DMS153 treated with DMSO at 0.1 percent for 48 hours (cell line): Measurements from ENCODE around the gene HES6.
A peak's percentile ranks its signal among the peaks of the same experiment; 100 is the strongest.

Experiments
- DNase-seq: peaks from one replicate; lab custom pipeline; 2025; ENCODE audit not compliant: unreplicated experiment; lab: John Stamatoyannopoulos, UW

Gene HES6

DNA sequence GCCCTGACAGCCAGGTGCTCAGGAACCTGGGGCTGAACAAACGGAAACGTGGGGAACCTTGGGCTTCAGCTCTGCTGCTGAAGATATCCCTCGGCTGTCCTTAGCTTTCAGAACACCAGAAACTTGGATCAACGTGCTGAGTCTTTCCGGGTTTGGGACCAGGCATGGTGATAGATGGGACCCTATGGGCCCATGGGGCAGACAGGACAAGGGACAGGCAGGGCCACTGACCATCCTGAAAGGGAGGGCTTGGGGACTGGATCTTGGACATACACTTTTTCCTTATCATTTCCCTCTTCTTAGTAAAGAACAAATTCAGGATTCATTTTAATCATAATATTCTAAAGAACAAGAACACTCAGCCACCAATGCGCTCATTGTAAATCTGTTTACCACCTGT is 16.3 kb upstream of the HES6 start:
- no peak for DNase-seq

DNA sequence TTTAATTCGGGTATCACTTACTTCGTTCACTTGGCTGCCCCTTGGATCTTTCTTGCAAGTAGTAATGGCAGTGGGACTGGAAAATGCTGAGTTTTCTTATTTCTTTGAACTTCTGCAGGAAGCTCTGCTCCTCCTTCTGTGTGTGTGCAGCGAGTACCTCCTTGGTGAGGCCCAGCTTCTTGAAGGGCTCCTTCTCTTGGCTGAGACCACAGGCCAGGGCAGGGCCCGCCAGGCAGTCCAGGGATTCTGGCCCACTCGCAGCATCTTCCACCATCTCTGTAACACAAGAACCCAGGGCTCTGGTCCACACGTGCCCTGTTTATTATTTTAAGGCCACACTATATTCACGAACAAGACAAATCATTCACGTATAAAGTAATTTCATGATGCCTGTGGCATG is 15.8 kb upstream of the HES6 start:
- no peak for DNase-seq

DNA sequence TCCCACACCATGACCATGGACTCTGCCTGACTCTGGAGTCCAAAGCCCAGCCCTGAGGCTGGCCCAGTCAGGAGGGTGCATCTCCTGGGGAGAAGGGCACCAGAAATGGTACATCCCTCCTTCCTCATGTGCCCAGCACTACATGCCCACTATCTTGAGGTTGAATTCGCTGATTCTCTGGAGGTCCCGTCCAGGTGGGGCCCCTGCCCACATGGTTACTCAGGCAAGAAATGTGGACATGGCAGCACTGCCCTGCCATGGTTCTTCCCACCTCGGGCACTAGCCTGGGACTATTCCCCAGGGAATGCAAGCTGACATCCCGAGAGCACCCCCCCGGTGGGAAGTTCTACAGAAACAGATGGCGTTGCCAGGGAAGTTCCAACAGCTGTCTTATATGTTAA is 15.3 kb upstream of the HES6 start:
- DNase-seq, result no peak

DNA sequence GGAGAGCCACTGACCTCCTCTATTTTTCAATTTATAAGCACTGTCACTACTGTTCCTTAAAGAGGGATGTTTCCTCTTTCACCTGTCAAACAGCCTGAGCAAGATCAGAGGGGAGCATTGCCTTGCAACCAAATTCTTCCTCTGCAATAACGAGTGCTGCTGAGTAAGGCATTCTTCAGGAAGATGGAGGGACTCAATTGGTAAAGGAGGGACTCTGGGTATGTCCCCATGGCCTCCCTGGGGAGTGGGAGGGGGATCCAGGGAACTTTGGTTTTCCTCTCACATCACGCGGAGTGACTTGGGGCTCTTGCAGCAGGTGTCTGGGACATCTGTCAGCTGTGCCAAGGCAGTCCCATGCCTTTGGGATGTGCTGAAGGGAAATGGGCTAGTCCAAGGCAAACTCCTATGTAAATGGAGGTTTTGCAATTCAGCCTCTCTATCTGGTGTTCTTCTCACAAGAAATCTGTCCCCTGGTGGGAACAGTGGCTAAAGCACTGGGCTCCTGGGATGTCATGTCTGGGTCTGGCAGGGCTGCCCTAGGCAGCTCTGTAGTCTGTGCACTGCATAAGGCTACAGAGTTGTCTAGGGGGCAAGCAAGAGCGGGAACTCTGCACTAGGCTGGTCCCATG is 14.4 kb upstream of the HES6 start:
- no peak for DNase-seq

DNA sequence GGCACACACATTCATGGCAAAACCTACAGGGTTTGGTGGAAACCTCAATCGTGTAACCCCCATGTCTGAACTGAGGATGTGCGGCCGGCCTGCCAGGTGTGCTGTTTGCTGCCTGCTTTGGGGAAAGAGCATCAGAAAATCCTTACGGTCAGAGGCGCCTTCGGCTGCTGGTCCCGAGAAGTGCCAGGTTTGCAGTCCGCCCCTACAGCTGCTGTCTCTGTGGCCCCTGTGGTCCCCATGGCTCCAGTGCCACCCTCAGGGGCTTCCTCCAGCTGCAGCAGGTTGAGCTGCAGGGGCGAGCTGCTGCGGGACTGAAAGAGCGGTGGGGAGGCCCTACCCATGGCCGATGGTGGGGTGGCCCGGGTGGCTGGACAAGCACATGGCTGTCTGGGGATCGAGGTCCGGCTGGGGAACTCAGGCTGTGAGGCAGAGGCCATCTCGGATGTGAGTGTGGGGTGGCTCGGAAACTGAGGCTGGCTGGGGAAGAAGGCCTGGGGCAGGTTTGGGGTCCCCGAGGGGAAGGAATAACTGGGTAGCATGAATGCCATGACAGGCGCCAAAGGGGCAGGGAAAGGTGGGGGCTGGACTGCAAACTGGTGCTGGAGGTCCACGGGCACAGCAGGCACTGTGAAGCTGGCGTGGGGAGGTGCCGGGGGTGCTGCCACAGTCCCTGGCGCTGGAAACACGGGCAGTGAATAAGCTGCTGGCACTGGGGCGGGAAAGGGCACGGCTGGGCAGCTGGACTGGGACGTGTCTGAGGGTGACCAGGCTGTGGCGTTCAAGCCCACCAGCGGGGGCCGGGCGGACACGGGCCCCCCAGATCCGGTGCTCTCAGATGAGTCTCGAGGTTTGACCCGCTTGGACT is 13.2 kb upstream of the HES6 start:
- no peak for DNase-seq

- no peak for DNase-seq
Observed at GRCh38 chr2:238251986-238252385, 12.1 kb upstream of the HES6 start.

GRCh38 chr2:238251331-238251730 is 11.5 kb upstream of the HES6 start:
- DNase-seq, result no peak

GRCh38 chr2:238250896-238251295 is 11.1 kb upstream of the HES6 start:
- DNase-seq, result no peak

GRCh38 chr2:238247841-238248453 is 8.1 kb upstream of the HES6 start:
- no peak for DNase-seq

DNA sequence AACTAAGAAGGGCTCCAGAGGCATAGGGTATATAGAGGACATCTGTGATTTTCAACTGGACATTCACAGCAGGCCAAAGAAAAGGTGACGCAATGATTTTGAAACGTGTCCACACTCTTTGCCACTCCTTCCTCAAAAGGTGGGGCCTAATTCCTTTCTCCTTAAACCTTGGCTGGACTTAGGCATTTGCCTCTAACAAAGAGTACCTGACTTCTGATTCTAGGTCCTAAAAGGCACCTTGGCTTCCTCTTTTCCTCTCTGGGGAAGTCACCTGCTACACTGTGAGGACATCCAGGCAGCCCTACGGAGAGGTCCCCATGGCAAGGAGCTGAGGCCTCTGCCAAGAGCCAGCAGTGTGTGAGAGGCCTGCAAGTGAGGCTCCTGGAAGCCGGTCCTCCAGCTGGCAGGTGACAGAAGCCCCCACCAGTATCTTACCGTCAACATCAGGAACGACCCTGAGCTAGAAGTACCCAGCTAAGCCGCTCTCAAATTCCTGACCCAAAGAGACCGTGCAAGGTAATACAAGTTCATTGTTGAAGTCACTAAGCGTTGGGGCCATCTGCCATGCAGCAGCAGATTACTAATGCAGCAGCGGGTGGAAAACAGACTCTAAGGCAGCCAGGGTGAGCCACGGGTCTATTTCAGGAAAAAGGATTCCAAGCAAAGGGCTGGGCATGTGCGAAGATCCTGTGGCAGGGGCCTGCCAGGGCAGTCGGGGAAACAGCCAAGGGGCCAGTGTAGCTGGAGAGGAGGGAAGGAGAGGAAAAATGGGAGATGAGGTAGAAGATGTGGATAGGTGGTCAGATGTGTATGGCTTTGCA is 7.4 kb upstream of the HES6 start:
- DNase-seq, result no peak

- no peak for DNase-seq
Observed at GRCh38 chr2:238244151-238244550, 4.3 kb upstream of the HES6 start.

- DNase-seq, result peak; percentile 62
Observed at GRCh38 chr2:238243496-238244076, 3.7 kb upstream of the HES6 start.

DNA sequence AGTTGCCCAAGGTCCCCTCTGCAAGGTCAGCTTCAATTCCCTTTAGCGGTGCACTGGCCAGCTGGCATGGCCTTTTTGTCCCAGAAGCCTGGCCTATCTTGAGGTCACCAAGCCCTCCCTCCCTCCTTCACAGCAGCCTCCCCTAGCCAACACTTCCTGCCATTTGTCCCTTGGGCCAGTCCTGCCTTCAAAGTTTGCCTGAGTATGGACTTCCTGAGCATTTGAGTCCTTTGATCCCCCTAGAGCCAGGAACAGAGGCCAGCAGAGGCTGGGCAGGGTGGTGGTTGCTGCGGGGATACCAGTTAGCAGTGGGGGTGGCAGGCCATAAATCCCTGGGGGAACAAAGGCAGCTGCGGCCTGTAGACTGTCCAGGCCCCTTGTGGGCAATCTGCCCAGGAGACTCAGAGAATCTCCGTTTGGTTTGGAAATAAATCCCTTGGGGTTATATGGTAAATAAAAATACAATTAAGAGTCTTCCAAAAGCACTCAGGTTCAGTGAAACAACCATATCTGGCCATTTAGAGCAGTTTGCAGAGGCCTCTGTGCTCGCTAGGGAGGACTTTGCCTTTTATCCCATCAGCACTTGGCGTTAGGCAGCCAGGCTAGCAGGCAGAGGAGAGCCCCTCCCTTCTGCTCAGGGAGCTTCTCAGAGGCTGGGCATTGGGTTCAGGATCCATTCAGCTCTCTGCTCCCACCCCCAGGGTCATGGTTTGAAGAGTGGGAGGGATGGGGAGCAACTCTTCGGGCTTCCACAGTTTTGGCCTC is 3.1 kb upstream of the HES6 start:
- peak; percentile 85 for DNase-seq

- DNase-seq, result no peak
Observed at GRCh38 chr2:238241970-238242369, 2.1 kb upstream of the HES6 start.

GRCh38 chr2:238240757-238241711 is 1.2 kb upstream of the HES6 start:
- peak; percentile 82 for DNase-seq

DNA sequence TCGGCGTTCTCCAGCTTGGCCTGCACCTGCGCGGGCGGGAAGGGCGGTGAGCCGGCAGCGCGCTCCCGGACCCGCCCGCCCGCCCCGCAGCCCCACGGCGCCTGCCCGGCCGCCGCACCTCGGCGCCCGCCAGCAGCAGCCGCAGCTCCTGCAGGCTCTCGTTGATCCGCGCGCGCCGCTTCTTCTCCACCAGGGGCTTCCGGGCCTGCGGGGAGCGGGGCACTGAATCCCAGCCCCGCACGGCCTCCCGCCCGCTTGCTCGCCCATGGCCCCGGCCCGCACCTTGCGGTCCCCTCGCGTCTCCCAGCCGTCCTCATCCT is 335 bp downstream of the HES6 start:
- DNase-seq, result no peak

DNA sequence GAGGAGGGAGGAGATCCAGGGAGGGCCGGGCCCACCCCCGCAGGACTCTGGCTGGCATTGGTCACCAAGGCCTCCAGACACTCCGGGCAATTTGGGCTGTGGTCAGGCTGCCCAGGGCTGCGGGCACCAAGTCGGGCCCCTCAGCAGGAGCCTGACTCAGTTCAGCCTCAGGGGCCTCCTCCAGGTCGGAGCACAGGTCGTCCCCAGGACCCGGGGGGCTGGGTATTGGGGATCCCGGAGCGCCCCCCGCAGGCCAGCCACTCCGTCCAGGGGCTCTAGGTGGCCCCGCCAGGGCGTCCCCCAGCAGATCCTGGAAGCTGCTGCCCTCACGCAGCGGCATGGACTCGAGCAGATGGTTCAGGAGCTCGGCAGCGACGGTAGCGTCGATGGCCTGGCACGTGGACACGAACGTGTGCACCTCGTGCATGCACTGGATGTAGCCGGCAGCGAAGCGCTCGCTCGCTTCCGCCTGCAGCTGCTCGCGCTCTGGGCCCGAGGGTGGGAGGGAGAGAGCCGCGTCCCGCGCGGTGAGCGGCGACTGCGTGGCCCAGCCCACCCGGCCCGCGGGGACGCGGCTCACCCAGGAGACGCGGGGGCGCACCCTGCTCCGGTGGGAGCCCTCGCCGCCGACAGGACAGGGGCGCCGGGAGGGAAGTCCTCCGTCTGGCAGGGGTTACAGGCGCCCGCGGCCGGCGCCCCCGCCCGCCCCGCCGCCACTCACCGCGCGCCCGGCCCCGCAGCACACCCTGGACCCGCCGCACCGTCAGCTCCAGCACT is 884 bp downstream of the HES6 start:
- DNase-seq, result no peak

- no peak for DNase-seq
Observed at GRCh38 chr2:238238311-238238765, 1.5 kb downstream of the HES6 start.
